ENCODE results near the gene ZCCHC8. TPM values are rescaled to one million over a fixed set of nuclear protein-coding genes. Genes with fewer than 3 reads are reported as not detected.

The ZCCHC8 gene
- total RNA-seq (10 to 100 TPM; 52.0 to 59.9 TPM), polyA plus RNA-seq (10 to 100 TPM in 1 of 2 donors, 1 to 10 TPM in 1; 5.4 to 13.9 TPM)

DNA sequence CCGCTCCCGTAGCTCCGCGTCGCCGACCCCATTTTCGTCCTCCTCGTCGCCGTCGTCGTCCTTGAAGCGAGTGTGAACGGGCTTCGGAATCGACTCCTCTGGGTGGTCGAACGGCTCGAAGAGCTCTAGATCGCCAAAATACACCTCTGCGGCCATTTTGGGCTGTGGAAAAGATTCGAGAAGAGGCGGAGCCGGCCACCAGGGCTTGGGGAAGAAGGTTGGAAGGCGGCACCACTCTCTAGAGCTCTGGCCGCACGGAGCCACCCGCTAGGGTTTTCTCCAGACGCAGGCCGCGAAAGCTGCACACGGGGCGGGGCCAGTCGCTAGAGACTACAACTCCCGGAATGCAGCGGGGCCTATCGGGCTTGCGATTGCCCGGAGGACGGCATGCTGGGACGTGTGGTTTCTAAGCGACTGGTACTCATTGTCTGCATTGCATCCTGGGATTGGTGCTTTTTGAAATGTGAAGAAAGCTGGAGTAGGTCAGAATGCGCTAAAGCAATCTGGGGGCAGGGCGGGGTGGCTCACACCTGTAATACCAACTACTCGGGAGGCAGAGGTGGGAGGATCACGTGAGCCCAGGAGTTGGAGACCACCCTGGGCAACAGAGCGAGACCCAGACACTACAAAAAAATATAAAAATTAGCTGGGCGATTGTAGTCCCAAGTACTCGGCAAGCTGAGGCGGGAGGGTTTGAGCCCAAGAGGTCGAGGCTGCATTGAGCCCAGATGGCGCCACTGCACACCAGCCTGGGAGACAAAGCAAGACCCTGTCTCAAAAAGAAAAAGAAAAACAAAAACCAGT, at the start of gene ZCCHC8:
Gene ZCCHC8 (minus strand): TSS at position 248 of the 804 bp plus-strand sequence. CDS start 92 bp downstream, at position 156.
- peak within 1 kb of the TSS; percentile 55 to 80 for H3K4me3 ChIP-seq (ENCODE audit: low read length in 2 of 2)
- intact Hi-C loops (cut with micrococcal nuclease), result loop anchor here (1.0 kb wide), 3 partner anchors 26 to 275 kb away; partner anchors contain the start of genes DENR, DIABLO and KNTC1
- Mint-ChIP-seq H3K36me3 (peaks cover 12 to 40% of the 10 kb centered on the region in 2 donors), H3K27ac (peak within 1 kb of the TSS; percentile 85 to 99 (median 95)), H3K9me3 (no peaks in the 10 kb centered on the region), H3K4me1 (peaks cover 25 to 50% (median 37%) of the 10 kb centered on the region in 4 donors), H3K4me3 (peak within 1 kb of the TSS; percentile 90 to 98 (median 98)), H3K27me3 (no peaks in the 10 kb centered on the region)
- no peaks in the 10 kb centered on the region for H3K27me3 ChIP-seq (ENCODE audit: insufficient read depth, low read length)
- peaks cover 16% of the 10 kb centered on the region for H3K36me3 ChIP-seq (ENCODE audit: insufficient read depth, low read length)
- H3K9me3 ChIP-seq (ENCODE audit: control insufficient read depth in 1 of 2, low read length in 2 of 2), result no peaks in the 10 kb centered on the region
- DNase-seq, result peak; percentile 93 to 98 (median 95)
- H3K4me1 ChIP-seq (ENCODE audit: insufficient read depth, low read length), result peaks cover 44% of the 10 kb centered on the region
- ChIA-PET POLR2A (ENCODE audit: partially characterized antibody) (interaction anchor here (0.6 to 10.5 kb wide), 32 partner anchors 9 to 1261 kb away, joined by 3 to 224 read pairs (median 5); partner anchors contain the start of genes CLIP1, DENR, DIABLO and KNTC1), CTCF (ENCODE audit: partially characterized antibody) (interaction anchor here (0.5 to 2.9 kb wide), 12 partner anchors 10 to 1081 kb away, joined by 3 to 21 read pairs (median 3); partner anchors contain the start of genes DENR, KNTC1 and RSRC2)
- peak within 1 kb of the TSS; percentile 92 for H3K27ac ChIP-seq (ENCODE audit: low read depth, low read length)

DNA sequence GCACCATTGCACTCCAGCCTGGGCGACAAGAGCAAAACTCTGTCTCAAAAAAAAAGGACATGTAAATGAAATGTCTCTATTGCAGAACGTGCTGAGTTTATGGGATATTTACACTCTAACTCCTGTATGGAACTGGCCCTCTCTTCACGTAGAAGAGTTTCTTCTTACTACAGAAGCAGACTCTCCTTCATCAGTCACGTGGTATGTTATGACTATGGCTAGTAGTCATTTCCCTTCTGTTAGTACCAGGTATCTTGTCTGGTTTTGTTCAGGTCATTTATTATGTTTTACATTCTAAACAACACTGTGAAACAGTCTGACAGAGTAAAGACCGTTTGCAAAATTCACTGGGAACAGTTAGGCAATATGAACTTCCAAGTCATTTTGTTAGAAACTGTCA, 46.6 kb upstream of the ZCCHC8 start:
- H3K27ac Mint-ChIP-seq, result no peak overlapping the region
- CTCF ChIA-PET (ENCODE audit: partially characterized antibody), result no interaction called here
- Histone ChIP-seq H3K27me3 (ENCODE audit: insufficient read depth, low read length) (no peaks in the 10 kb centered on the region), H3K27ac (ENCODE audit: low read depth, low read length) (no peak overlapping the region), H3K9me3 (ENCODE audit: control insufficient read depth in 1 of 2, low read length in 2 of 2) (no peaks in the 10 kb centered on the region), H3K36me3 (ENCODE audit: insufficient read depth, low read length) (peaks cover 7% of the 10 kb centered on the region), H3K4me1 (ENCODE audit: insufficient read depth, low read length) (no peaks in the 10 kb centered on the region), H3K4me3 (ENCODE audit: low read length in 2 of 2) (no peak overlapping the region)
- peaks cover 19 to 45% of the 10 kb centered on the region in 2 donors for H3K36me3 Mint-ChIP-seq
- POLR2A ChIA-PET (ENCODE audit: partially characterized antibody), result no interaction called here
- H3K27me3 Mint-ChIP-seq, result no peaks in the 10 kb centered on the region
- no peak for DNase-seq
- no peaks in the 10 kb centered on the region for H3K4me1 Mint-ChIP-seq
- intact Hi-C loops (cut with micrococcal nuclease), result no loop called here
- H3K9me3 Mint-ChIP-seq, result no peaks in the 10 kb centered on the region
- no peak overlapping the region for H3K4me3 Mint-ChIP-seq

DNA sequence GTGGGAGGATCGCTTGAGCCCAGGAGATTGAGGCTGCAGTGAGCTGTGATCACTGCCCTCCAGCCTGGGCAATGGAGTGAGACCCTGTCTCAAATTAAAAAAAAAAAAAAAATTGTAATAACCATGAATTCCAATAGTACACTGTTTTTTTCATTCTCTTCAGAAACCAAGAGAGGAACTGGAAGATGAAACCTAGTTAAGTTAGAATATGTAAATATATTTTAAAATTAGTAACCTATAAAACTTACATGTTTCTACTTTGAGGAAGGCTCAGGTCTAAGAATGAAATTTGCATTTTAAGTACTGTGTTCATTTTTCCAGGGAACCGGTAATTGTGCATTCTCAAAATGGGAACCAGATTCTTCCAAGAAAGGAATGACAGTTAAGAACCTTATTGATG, 45.1 kb upstream of the ZCCHC8 start:
- H3K36me3 Mint-ChIP-seq, result peaks cover 17 to 41% of the 10 kb centered on the region in 2 donors

DNA sequence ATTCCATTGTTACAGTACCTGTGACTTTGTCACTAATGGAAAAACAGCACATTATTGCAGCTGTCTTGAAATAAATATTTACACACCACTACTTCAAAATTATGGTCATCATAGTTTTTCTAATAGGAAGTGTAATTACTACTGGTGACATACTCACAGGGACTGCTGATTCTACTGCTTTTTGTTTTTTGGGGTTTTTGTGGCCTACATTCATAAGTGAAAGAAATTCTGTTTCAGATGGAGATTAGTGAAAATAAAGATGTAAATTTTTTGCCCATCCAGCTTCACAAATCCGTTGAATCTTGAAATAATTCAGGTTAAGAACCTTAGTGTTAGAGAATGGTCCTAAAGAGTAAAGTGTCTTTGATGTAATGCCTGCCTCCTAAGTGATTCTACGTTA, 43.8 kb upstream of the ZCCHC8 start:
- H3K36me3 Mint-ChIP-seq, result peaks cover 8 to 32% of the 10 kb centered on the region in 2 donors
- intact Hi-C loops (cut with micrococcal nuclease), result no loop called here

More for the DNA sequence above, 45.1 kb upstream of the ZCCHC8 start:
- H3K9me3 ChIP-seq (ENCODE audit: control insufficient read depth in 1 of 2, low read length in 2 of 2), result no peaks in the 10 kb centered on the region
- no peak overlapping the region for H3K27ac ChIP-seq (ENCODE audit: low read depth, low read length)
- no peaks in the 10 kb centered on the region for H3K4me1 ChIP-seq (ENCODE audit: insufficient read depth, low read length)
- ChIA-PET CTCF (ENCODE audit: partially characterized antibody) (no interaction called here), POLR2A (ENCODE audit: partially characterized antibody) (no interaction called here)
- intact Hi-C loops (cut with micrococcal nuclease), result no loop called here
- DNase-seq, result no peak
- no peak overlapping the region for H3K4me3 ChIP-seq (ENCODE audit: low read length in 2 of 2)
- no peak overlapping the region for H3K27ac Mint-ChIP-seq
- no peaks in the 10 kb centered on the region for H3K9me3 Mint-ChIP-seq
- peaks cover 4% of the 10 kb centered on the region for H3K36me3 ChIP-seq (ENCODE audit: insufficient read depth, low read length)
- H3K27me3 ChIP-seq (ENCODE audit: insufficient read depth, low read length), result no peaks in the 10 kb centered on the region
- H3K27me3 Mint-ChIP-seq, result no peaks in the 10 kb centered on the region
- no peak overlapping the region for H3K4me3 Mint-ChIP-seq
- H3K4me1 Mint-ChIP-seq, result peaks cover 0 to 4% (median under 1%) of the 10 kb centered on the region in 4 donors

DNA sequence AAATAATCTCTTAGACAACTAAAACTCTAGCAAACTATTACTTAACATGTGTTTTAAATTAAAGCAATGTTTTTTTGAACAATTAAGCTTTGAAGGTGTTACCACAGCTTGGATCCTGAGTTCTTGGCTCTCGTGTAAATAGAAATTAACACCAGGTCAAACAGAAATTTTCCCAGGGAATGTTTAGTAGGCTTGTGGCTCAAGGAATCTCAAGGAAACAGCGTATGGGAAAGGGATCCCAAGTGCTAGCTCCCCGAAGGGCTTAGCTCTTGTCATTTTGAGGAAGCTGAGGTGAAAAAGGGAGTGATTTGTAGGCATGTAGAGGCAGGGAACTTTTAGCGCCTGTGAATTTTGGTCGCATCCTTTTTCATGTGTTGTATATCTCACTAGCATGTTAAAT, 37.8 kb upstream of the ZCCHC8 start:
- POLR2A ChIA-PET (ENCODE audit: partially characterized antibody), result interaction anchor here (1.7 kb wide), 1 partner anchor 12 kb away, joined by 6 read pairs; the partner anchor contains the start of genes KNTC1 and RSRC2
- H3K4me3 Mint-ChIP-seq, result no peak overlapping the region

More for the DNA sequence above, 43.8 kb upstream of the ZCCHC8 start:
- peaks cover 4% of the 10 kb centered on the region for H3K36me3 ChIP-seq (ENCODE audit: insufficient read depth, low read length)
- H3K27ac Mint-ChIP-seq, result peak overlapping the region in 2 of 7 donors; percentile 11 to 12
- H3K27me3 Mint-ChIP-seq, result no peaks in the 10 kb centered on the region
- H3K9me3 ChIP-seq (ENCODE audit: control insufficient read depth in 1 of 2, low read length in 2 of 2), result no peaks in the 10 kb centered on the region
- no peak overlapping the region for H3K27ac ChIP-seq (ENCODE audit: low read depth, low read length)
- no peaks in the 10 kb centered on the region for H3K9me3 Mint-ChIP-seq
- H3K4me1 ChIP-seq (ENCODE audit: insufficient read depth, low read length), result no peaks in the 10 kb centered on the region
- CTCF ChIA-PET (ENCODE audit: partially characterized antibody), result no interaction called here
- peaks cover 0 to 4% (median under 1%) of the 10 kb centered on the region in 4 donors for H3K4me1 Mint-ChIP-seq
- POLR2A ChIA-PET (ENCODE audit: partially characterized antibody), result interaction anchor here (0.6 kb wide), 2 partner anchors 53 to 76 kb away, joined by 3 read pairs; no protein-coding TSS in a partner anchor
- no peak overlapping the region for H3K4me3 ChIP-seq (ENCODE audit: low read length in 2 of 2)
- no peak for DNase-seq
- no peaks in the 10 kb centered on the region for H3K27me3 ChIP-seq (ENCODE audit: insufficient read depth, low read length)
- no peak overlapping the region for H3K4me3 Mint-ChIP-seq

DNA sequence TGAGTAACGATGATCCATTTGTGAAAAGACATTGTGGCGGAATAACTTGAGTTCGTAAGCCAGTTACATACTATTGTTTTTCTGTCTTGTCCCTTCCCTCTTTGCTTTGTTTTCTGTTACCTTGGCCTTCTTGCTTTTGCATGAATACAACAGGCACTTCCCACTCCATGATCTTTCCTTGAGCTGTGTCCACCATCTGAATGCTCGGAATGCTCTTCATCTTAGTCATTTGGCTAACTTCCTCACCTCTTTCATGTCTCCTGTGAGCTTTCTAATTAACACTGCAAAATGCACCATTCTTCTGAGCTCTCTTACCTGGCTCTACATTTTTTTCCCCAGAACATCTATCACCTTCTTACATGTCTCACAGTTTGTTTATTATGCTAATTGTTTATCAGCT, 36.3 kb upstream of the ZCCHC8 start:
- no peak overlapping the region for H3K4me3 ChIP-seq (ENCODE audit: low read length in 2 of 2)
- no peak overlapping the region for H3K4me3 Mint-ChIP-seq
- H3K9me3 ChIP-seq (ENCODE audit: control insufficient read depth in 1 of 2, low read length in 2 of 2), result no peaks in the 10 kb centered on the region
- no peaks in the 10 kb centered on the region for H3K4me1 ChIP-seq (ENCODE audit: insufficient read depth, low read length)
- peaks cover 7 to 11% of the 10 kb centered on the region in 2 donors for H3K36me3 Mint-ChIP-seq
- ChIA-PET POLR2A (ENCODE audit: partially characterized antibody) (no interaction called here), CTCF (ENCODE audit: partially characterized antibody) (interaction anchor here (1.1 kb wide), 1 partner anchor 133 kb away, joined by 3 read pairs; no protein-coding TSS in a partner anchor)
- H3K27ac ChIP-seq (ENCODE audit: low read depth, low read length), result no peak overlapping the region
- H3K36me3 ChIP-seq (ENCODE audit: insufficient read depth, low read length), result peaks cover 13% of the 10 kb centered on the region
- no peak for DNase-seq
- H3K4me1 Mint-ChIP-seq, result peaks cover 0 to 4% (median under 1%) of the 10 kb centered on the region in 4 donors
- H3K27me3 Mint-ChIP-seq, result no peaks in the 10 kb centered on the region
- H3K27ac Mint-ChIP-seq, result no peak overlapping the region
- intact Hi-C loops (cut with micrococcal nuclease), result no loop called here
- H3K27me3 ChIP-seq (ENCODE audit: insufficient read depth, low read length), result no peaks in the 10 kb centered on the region
- no peaks in the 10 kb centered on the region for H3K9me3 Mint-ChIP-seq

More for the DNA sequence above, 37.8 kb upstream of the ZCCHC8 start:
- no peaks in the 10 kb centered on the region for H3K27me3 ChIP-seq (ENCODE audit: insufficient read depth, low read length)
- no peak for DNase-seq
- Mint-ChIP-seq H3K4me1 (peaks cover 0 to 4% (median under 1%) of the 10 kb centered on the region in 4 donors), H3K27ac (no peak overlapping the region), H3K27me3 (no peaks in the 10 kb centered on the region), H3K9me3 (no peaks in the 10 kb centered on the region), H3K36me3 (peaks cover 14 to 16% of the 10 kb centered on the region in 2 donors)
- H3K4me1 ChIP-seq (ENCODE audit: insufficient read depth, low read length), result no peaks in the 10 kb centered on the region
- no peak overlapping the region for H3K4me3 ChIP-seq (ENCODE audit: low read length in 2 of 2)
- intact Hi-C loops (cut with micrococcal nuclease), result no loop called here
- peaks cover 13% of the 10 kb centered on the region for H3K36me3 ChIP-seq (ENCODE audit: insufficient read depth, low read length)
- CTCF ChIA-PET (ENCODE audit: partially characterized antibody), result interaction anchor here (0.7 to 1.0 kb wide), 2 partner anchors 12 to 67 kb away, joined by 3 read pairs; no protein-coding TSS in a partner anchor
- no peaks in the 10 kb centered on the region for H3K9me3 ChIP-seq (ENCODE audit: control insufficient read depth in 1 of 2, low read length in 2 of 2)
- H3K27ac ChIP-seq (ENCODE audit: low read depth, low read length), result no peak overlapping the region

DNA sequence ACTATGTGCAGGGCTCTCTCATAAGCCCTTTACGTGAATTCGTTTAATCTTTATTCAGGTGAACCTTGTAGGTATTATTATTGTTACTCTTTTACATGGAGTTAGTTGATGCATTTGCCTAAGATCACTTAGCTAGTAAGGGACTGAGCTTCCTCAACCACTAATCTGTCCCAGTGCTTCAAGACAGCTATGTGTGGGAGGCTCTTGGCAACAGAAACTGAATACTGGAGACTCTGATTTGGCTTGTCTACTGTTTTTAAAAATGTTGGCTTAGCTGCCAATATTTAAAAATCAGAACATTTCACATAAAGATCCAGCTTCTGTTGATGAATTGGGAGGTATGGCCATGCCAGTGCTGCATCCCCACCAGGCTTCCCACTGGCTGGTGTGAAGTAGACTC, 33.1 kb upstream of the ZCCHC8 start:
- POLR2A ChIA-PET (ENCODE audit: partially characterized antibody), result no interaction called here
- Mint-ChIP-seq H3K27me3 (no peaks in the 10 kb centered on the region), H3K4me1 (no peaks in the 10 kb centered on the region), H3K36me3 (peaks cover 7 to 11% of the 10 kb centered on the region in 2 donors), H3K4me3 (no peak overlapping the region), H3K27ac (no peak overlapping the region), H3K9me3 (no peaks in the 10 kb centered on the region)
- CTCF ChIA-PET (ENCODE audit: partially characterized antibody), result no interaction called here
- peaks cover 13% of the 10 kb centered on the region for H3K36me3 ChIP-seq (ENCODE audit: insufficient read depth, low read length)
- H3K27me3 ChIP-seq (ENCODE audit: insufficient read depth, low read length), result no peaks in the 10 kb centered on the region
- no peaks in the 10 kb centered on the region for H3K9me3 ChIP-seq (ENCODE audit: control insufficient read depth in 1 of 2, low read length in 2 of 2)
- H3K4me3 ChIP-seq (ENCODE audit: low read length in 2 of 2), result no peak overlapping the region
- no peak overlapping the region for H3K27ac ChIP-seq (ENCODE audit: low read depth, low read length)
- no peak for DNase-seq
- intact Hi-C loops (cut with micrococcal nuclease), result no loop called here
- no peaks in the 10 kb centered on the region for H3K4me1 ChIP-seq (ENCODE audit: insufficient read depth, low read length)

Measured in CD4-positive, alpha-beta memory T cell (primary cell).